HK-2 (cell line): Measurements from ENCODE around the gene CYP17A1.
"Not testable (repeated sequence)": the region's sequence is repeated elsewhere in the genome, so short reads cannot be mapped to it uniquely, and the experiment has no call there.

Experiments
- DNase-seq: peaks from one replicate; pipeline ENCODE4 v3.0.0-alpha.2; 2018; ENCODE audit not compliant: unreplicated experiment

The CYP17A1 gene

GRCh38 chr10:102837230-102837721 lies at the start of gene CYP17A1:
CYP17A1 (minus strand) TSS chr10:102837413; CDS start chr10:102837361, 52 bp downstream.
- DNase-seq: peak; percentile 81

DNA sequence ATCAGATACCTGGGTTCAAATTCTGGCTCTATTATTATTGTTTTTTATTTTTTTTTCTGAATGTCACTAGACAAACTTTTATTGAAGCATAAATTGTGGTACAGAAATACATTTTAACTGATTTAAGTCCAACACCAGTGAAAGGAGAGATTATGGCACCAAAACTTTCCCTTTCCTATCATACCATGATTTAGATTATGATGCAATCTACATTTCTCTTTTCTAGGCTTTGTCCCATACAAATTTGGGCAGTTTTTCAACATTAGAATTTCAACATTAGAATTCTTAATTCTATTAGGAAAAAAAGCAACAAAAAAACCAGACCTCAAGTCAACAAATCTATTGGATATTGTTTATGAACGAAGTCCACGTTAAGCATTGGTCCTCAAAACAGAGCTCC lies 43.0 kb upstream of the CYP17A1 start:
- DNase-seq: no peak

DNA sequence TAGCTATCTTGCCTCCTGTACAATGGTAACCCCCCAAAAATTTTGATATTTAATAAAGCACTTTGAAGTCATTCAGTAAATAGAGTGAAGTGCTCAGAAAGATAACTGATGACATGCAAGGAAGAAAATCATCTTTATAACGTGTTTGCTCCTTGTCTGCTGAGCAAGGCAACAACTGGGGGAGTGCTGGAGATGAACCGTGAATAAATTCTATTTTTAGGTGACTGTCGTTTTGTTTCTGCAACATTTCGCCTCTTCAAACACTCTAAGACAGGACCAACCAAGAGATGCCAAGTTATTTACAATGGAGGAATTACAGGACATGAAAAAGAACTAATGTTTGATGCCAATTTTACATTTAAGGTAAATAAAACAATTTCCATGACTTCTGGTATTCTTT lies 41.4 kb upstream of the CYP17A1 start:
- no peak for DNase-seq

DNA sequence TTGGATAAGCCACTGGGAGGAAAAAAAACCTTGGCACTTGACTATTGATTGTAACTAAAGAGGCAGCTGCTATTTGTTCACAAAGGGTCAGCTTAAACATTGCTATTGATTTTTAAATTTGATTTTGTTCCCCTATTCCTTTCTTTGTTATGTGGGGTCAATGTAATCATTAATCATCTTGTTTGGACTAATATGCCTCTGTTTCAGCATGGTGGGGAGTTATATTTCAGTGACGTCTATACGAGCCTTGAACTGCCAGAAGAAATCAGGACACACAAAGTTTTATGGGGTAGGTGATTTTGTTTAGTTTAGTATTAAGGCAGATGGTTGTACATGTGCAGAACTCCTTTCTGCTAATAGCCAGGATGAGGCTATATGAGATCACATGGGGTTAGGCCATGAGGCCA lies 39.5 kb upstream of the CYP17A1 start:
- no peak for DNase-seq

GRCh38 chr10:102872163-102872562 lies 35.0 kb upstream of the CYP17A1 start:
- DNase-seq: no peak

- DNase-seq: no peak
Observed at GRCh38 chr10:102870221-102870620, 33.0 kb upstream of the CYP17A1 start.

DNA sequence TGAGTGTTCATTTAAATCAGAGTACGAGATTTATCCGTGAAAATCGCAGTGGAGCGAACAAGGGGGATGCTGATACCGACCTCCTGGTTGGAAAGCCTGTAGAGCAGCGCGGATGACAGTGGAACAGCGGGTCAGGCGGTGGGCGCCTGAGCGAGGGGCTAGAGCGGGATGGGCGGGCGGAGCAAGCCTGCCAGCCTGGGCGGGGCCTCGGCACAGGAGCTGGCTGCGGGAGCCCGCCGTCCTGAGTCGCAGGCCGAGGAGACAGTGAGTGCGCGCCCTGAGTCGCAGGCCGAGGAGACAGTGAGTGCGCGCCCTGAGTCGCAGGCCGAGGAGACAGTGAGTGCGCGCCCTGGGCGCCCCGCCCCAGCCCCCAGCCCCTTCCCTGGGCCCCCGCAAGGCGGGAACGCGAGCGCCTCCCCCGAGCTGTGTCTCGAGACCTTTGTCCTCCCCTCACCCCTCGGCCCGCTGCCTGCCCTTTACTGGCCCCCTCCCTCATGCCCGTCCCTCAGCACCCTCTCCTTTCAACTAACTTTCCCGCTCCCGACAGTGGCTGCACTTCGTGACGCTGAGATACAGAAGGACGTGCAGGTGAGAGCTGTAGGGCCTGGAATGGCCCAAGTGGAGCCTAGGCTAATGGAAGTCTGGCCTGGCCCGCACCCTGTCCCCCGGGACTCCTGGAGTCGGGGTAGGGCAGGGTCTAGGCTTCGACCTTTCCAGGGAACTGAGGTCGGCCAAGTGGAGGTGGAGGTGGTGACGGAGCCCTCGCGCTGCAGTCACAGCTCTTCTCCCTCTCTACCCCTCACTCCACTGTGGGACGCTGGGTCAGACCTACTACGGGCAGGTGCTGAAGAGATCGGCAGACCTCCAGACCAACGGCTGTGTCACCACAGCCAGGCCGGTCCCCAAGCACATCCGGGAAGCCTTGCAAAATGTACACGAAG lies 32.3 kb upstream of the CYP17A1 start, which contains the start of gene AS3MT:
AS3MT (plus strand) TSS at position 213 of the 941 bp plus-strand sequence; CDS start at position 336, 123 bp downstream.
- peak; percentile 27 for DNase-seq

- no peak for DNase-seq
Observed at GRCh38 chr10:102868911-102869257, 31.7 kb upstream of the CYP17A1 start.

GRCh38 chr10:102865620-102866019 lies 28.4 kb upstream of the CYP17A1 start:
- no peak for DNase-seq

- DNase-seq: no peak
Observed at GRCh38 chr10:102863660-102864059, 26.4 kb upstream of the CYP17A1 start.

- DNase-seq: no peak
Observed at GRCh38 chr10:102859911-102860310, 22.7 kb upstream of the CYP17A1 start.

- no peak for DNase-seq
Observed at GRCh38 chr10:102856758-102857424, 19.7 kb upstream of the CYP17A1 start.

DNA sequence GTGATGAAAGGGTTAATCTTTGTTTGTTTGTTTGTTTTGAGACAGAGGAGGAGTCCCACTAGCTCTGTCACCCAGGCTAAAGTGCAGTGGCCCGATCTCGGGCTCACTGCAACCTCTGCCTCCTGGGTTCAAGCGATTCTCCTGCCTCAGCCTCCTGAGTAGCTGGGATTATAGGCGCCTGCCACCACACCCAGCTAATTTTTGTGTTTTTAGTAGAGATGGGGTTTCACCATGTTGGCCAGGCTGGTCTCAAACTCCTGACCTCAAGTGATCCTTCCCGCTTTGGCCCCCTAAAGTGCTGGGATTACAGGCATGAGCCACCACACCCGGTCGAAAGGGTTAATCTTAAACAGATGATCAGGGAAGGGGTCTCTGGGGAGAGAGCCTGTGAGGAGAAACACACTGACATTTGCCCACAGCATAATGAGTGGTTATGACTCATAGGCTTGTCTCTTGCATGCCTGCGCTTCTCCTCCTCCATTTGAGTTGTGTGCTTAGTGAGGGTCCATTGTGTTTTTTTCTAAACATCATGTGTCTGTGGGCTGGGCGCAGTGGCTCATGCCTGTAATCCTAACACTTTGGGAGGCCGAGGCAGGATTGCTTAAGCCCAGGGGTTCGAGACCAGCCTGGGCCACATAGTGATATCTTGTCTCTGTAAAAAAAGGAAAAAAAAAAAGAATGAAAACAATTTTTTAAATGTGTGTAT lies 18.7 kb upstream of the CYP17A1 start:
- DNase-seq: peak; percentile 70

DNA sequence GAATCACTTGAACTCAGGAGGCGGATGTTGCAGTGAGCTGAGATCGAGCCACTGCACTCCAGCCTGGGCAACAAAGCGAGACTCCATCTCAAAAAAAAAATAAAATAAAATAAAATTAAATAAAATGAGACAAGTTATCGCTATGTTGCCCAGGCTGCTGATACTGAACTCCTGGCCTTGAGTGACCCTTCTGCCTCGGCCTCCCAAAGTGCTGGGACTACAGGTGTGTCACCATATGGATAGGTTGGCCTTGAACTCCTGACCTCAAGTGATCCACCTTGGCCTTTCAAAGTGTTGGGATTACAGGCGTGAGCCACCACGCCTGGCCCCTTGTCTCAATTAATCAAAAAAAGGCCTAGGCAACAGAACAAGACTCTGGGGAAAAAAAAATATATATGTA lies 16.0 kb upstream of the CYP17A1 start:
- not testable (repeated sequence) for DNase-seq

DNA sequence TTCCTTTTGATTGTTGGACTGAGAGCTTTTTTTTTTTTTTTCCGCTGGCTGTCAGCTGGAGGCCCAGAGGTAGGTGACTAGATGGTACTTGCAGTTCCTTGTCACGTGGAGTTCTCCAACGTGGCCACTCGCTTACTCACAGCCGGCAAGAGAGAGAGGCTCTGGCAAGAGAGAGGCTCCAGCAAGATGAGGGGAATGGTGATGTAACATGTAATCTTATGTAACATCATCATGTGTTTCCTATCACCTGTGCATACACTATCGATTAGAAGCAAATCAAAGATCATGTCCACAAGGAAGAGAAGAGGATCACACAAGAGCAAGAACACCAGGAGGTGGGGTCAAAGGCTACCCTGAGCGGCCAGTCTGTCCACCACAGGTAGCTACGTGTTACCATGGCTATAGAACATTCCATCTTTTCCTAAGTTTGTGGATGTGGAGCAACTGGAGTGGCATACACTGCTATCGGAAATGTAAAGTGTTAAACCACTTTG lies 12.9 kb upstream of the CYP17A1 start:
- DNase-seq: no peak

DNA sequence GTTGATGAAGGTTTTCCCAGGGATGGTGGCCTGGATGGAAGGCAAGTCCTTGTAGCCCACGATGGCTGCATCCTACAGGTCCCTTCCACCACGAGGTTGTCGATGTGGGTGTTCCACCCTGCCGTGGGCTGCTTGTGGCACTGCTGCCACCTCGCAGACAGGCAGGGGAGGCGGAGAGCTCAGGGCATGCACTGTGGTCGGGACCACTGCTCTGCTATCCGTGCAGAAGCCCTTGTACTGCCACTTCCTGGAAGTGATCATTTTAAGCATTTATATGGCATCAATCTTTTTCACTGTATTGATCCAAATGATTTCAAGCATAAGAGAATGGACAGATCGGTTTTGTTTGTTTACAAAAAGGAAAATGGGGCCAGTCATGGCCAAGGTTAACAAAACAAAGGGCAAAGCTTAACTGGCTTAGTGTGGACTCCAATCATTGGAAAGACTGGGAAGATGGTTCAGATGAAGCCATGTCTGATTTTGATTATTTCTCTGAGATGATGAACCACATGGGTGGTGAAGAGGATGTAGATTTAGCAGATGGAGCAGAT lies 8.2 kb upstream of the CYP17A1 start:
- no peak for DNase-seq

- DNase-seq: not testable (repeated sequence)
Observed at GRCh38 chr10:102844190-102844776, 7.1 kb upstream of the CYP17A1 start.

DNA sequence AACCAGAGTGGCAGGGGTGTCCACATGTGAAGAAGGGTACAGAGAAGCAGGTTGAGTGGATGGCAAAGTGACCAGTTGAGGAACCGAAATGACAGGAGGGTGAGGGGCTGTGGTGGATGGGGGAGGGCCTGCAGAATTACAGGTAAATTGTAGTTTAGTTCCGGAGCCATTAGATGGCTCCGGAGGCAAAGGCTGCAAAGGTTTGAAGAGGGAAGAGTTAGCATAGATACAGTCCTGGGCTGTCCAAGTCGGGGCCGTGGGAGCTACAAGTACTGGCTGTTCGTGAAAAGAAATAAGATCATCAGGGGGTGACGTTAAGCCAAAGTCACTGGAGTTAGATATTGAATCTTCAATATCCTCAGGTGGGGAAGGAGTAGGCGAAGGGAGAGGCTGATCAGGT lies 5.9 kb upstream of the CYP17A1 start:
- not testable (repeated sequence) for DNase-seq

GRCh38 chr10:102841827-102842345 lies 4.7 kb upstream of the CYP17A1 start:
- no peak for DNase-seq

GRCh38 chr10:102838276-102838927 lies 1.2 kb upstream of the CYP17A1 start:
- DNase-seq: not testable (repeated sequence)
